HG03159 (cell line): ENCODE data around the gene CIB4.
"Not testable (repeated sequence)": the region's sequence is repeated elsewhere in the genome, so short reads cannot be mapped to it uniquely, and the experiment has no call there.

Source experiments
- ATAC-seq: cut with Tn5 transposase; IDR thresholded peaks from one replicate; pipeline ENCODE4 v1.9.1; 2021; ENCODE audit warnings: mild to moderate bottlenecking, moderate library complexity; ENCODE audit not compliant: unreplicated experiment

CIB4 gene

DNA sequence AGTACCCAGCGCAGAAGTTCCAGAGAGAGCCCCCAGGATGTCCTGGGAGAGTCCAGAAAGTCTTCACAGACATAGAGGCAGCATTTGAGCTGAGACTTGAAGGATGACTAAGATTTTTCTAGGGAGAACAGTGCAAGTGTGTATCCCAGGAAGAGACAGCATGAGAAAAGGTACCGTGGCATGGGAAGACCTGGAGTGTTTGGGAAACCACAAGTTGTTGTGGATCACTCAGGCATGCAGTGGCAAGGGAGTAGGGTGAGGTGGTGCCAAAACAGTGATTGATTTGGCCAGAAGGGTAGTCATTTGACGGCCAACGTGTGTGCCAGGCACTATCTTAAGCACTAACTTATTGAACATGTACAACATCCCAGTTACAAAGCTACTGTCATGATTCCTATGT is 26.9 kb upstream of the CIB4 start:
- no peak for ATAC-seq

DNA sequence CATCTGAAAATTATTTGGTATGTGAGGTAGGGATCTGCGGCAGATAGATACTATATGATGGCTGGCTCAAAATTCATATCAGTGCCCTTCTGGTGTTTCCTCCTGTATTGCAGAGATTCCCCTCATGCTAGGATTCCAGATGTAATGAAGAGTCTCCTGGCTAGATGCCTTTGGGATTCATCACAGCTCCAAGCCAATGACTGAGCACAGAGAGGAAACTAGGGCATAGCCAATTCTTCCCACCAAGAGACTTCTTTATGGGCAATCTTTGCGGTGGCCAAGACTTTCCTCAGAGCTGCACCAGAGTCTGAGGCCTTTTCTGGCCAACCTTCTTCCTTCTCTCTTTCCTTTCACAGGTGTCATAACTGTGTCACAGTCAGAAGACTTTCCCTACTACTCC is 25.5 kb upstream of the CIB4 start:
- no peak for ATAC-seq

DNA sequence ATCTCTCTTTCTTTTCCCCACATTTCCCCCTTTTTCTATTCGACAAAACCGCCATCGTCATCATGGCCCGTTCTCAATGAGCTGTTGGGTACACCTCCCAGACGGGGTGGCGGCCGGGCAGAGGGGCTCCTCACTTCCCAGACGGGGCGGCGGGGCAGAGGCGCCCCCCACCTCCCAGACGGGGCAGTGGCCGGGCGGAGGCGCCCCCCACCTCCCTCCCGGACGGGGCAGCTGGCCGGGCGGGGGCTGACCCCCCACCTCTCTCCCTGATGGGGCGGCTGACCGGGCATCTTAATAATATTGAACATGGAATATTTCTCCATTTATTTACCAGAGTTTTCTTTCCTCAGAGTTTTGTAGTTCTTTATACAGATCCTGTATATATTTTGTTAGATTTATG is 24.1 kb upstream of the CIB4 start:
- ATAC-seq, result not testable (repeated sequence)

DNA sequence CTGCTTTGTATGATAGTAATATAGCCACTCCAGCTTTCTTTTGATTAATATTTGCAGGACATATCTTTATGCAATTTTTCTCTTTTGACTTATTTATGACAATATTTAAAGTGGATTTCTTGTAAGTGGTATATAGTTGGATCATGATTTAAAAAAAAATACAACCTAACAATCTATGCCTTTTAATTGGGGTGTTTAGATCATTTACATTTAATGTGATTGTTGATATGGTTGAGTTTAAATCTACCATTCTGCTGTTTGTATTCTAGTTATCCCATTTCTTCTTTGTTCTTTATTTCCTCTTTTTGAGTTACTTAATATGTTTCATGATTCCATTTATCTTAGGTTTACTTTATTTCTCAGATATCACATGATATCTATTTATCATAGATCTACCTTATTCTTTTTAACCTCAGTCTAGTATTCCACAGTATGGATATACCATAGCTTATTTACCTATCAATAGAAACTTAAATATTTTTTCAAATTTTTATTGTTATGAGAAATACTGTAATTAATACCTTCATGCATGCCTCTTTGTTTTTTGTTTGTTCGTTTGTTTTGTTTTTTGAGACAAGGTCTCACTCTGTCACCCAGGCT is 19.3 kb upstream of the CIB4 start:
- ATAC-seq, result no peak

DNA sequence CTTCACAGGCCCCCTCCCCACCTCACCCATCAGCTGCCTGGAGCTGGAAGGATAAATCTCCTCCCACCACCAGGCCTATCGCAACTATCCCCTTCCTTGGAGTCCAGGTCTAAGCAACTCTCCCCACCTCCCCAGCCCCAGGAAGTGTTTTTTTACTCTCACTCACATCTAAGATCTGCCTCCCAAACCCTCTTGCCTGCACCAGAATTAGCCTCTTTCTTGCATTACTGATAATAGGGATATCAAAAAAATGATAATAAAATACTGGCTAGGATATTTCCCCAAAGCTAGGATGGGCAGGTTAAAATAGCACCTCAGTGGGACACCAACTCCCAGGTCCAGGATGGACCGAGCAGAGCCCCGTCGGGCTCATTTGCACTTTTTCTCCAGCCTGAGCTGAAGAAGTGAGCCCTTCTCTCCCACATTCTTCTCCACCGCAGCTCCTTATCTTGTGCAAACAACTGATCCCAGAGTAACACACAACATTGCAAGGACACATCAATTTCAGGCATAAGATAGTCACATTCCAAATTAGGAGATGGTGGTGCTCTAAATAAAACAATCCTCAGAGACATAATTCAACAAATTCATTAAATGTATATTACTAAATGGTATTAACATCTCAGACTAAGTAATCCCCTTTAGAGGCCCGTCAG is 17.7 kb upstream of the CIB4 start:
- no peak for ATAC-seq

DNA sequence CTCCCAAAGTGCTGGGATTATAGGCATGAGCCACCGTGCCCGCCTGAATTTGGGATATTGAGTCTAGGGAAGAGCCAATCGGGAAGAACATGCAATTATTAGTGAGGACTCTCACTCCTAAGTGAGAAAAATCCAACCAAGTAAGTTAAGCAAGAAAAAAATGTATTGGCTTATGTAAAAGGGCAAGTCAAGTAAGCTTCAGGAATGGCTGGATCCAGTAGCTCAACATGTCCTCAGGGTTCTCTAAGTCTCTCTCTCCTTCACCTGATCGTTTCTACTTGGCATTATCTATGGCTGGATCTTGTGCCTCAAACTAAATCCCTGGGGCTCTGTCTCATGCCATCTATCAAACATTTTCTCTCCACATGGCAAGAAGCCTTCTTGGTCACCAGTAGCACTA is 16.1 kb upstream of the CIB4 start:
- no peak for ATAC-seq

DNA sequence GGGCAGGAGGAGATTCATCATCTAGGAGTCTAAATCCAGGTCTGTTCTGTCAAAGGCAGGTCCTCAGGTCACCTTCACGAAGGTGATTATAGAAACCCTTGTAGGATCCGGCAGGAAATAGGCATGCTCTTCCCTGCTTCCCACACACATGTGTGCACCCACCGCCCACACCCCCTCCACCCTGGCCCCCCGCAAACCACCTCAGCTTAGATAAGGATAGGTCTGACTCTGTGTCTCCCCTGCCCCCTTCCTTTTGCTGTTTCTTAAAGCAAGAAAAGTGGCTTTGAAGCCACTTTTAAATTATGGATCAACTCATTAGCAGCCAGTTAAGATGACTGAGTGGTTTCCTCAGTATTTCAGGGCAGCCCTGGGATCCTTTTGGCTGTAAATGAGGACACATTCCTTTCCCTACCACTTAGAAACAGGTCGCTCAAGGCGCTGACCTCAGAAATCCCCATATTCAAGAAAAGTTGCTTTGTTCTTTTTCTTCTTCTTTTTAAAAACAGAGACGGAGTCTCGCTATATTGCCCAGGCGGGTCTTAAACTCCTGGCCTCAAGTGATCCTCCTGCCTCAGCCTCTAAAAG is 14.5 kb upstream of the CIB4 start:
- no peak for ATAC-seq

DNA sequence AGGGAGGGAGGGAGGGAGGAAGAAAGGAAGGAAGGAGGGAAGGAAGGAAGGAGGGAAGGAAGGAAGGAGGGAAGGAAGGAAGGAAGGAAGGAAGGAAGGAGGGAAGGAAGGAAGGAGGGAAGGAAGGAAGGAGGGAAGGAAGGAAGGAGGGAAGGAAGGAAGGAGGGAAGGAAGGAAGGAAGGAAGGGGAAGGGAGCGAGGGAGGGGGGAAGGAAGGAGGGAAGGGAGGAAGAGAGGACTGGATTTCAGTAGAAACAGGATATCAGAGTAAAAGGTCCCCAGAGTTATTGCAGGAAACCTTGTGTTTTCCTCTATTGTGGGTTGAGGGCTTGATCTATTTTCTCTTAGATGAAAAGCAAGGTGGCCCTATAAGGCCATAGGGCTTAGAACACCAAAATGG is 14.0 kb upstream of the CIB4 start:
- not testable (repeated sequence) for ATAC-seq

DNA sequence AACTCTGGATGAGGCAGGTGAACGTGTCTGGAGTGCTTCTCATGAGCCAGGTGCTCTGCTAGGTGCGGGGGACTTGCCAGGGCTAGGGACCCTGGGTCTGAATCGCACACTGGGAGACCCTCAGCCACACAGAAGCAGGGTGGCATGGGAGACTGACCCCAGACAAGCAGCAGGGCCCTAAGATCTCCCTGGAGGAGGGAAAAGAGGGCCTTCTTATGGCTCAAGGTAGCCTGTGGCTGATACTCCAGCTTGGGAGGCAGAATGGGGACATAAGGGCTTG is 12.8 kb upstream of the CIB4 start:
- no peak for ATAC-seq

DNA sequence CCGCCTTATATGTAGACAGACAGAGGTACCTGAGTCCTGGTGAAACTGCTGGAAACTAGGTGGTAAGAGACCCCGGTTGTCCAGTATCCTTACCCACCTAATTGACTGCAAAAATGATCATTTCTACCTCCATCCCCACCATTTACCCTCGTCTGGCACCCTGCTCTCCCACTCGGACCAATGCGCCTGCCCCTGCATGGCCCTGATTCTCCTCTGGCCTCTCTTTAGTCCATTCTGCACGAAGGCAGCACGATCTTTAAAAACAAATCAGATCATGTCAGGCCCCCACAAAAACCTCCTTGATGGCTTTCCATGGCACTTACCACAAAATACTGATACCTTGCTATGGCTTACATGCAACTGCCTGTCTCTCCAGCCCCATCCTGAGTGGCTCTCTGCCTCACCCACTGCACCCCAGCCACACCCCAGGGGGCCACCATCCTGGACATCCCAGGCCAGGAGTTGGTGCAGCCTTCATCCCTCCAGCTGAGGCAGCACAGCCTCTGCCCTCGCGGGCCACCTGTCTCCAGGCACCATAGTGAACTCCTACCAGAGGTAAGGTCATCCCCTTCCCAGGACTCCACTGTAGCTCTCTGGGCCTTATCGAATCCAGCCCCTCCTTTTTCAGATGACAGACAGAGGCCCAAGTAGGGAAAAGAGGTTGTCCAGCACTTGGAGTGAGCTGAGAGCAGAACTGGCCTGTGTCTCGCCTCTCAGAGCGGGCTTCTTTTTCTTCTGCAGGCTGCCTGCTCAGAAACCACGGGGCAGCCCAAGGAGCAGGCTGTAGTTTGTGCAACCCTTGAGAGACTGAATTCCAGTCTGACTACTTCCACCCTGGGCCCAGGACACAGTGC is 12.3 kb upstream of the CIB4 start:
- ATAC-seq, result no peak

DNA sequence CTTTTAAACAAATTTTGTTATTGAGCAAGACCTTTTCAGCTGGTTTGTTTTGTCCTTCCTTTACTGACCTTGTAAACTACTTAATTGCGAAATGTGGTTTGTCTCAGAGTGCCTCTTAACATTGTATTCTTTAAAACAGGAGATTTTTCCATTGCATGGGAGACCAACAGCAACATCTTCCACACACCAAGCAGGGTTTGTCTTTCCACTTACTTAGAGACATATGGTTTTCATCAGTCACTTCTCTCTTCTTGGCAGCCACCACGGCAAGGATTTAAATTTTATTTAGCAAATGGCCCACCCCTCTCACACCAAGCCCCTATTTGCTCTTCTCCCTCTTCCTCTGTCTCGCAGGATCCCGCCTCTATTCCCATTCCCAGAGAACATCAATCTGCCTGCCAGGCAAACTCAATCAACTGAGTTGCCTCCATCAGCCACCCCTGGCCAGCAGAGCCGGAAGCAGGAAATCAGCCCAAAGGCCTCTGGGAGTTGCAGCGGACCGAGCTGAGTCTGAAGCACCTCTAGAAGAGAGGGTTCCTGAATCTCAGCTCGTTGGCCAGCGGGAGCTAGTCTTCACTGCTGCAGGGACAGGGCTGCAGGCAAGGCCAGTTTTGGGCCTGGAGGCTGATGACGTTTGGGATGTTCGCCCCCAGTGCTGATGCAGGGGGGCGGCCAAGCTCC is 11.3 kb upstream of the CIB4 start:
- ATAC-seq, result no peak

DNA sequence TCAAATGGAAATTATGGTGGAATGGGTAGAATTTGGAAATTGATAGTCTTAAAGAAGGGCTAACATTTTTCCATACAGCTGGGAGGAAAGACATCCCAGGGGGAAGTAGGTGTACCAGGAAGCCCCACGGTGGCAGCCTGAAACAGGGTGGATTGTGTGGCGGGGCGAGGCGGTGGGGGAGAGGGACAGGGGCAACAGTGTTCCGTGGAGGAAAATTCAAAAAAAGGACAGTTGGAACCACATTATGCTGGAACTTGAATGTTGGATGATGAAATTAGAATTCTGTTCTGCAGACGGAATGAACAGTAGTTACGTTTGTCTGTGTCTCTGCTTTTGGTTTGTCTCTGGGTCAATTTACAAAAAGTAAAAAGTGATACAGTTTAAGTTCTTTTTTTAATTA is 10.6 kb upstream of the CIB4 start:
- no peak for ATAC-seq

DNA sequence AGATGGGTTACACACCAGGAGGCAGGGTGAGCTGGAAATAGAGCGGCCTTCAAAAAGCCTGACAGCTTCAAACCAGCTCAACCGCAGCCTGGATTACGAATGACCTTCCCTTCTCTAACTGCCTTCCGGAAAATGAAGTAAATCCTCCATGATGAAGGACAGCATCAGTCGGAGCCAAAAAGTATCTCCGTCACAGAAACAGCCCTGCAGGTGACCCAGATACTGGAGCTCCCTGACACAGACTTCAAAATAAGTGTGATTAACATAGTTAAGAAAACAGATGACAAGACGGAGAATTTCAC is 10.3 kb upstream of the CIB4 start:
- no peak for ATAC-seq

DNA sequence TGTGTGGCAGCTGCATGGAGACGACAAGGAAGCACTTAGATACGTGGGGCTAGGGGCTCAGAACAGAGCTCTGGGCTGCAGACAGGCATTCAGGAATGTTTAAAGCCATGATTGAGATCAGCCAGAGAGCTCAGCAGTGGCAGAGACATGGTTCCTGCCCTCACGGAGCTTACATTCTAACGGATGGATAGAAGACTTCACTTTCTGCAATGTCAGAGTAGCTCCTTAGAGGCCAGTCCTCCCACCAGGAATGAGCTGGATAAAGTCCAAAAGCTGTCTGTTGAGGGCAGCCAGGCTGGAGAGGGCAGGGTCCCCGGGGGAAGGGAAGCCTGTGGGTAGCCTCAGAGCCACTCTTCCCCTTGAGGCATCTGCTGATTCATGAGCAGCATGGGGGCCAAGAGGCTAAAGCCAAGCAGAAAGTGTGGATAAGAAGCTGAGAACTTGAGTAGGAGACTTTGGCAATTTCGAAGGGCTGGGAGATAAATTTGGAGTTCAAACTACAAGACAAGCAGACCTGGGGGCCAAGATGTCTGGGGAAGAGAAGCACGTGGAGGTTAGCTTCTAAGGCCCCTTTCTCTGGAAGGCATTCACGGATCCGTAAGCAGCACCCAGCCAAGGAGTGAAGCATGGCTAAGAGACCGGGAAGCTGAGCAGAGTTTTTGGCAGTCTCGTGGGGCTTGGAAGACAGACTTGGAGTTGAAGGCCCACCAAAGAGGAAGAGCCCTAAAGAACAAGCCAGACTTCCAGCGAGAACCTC is 9.7 kb upstream of the CIB4 start:
- no peak for ATAC-seq

DNA sequence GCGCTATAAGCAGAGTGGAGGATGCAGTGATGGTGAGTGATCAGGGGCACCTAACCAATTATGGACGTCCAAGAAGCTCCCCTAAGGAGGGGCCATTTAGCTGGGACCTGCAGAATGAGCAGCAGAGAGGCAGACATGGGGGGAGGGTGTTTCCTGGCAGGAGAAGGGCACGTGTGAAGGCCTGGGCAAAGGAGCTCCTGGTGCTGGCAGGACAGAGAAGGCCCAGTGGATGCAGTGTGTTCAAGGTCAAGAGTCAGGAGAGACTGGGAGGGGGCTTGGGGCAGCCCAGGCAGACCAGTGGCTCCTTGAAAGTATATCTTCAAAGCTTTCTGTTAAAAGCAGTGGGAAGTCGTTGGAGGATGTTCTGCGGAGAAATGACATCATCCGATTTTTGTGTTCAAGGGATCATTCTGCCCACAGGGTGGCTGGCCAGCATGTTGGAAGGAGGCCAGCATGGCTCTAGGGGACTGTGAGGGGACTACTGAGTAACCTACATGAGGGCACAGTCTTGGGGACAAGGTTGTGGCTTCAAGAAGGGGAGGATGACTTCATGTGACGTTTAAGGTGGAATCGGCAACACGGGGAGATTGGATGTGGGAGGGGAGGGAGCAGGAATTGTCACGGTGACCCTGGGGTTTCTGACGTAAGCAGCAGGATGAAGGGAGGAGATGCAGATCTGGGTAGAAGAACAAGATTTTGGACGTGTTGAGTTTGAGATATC is 9.0 kb upstream of the CIB4 start:
- no peak for ATAC-seq

DNA sequence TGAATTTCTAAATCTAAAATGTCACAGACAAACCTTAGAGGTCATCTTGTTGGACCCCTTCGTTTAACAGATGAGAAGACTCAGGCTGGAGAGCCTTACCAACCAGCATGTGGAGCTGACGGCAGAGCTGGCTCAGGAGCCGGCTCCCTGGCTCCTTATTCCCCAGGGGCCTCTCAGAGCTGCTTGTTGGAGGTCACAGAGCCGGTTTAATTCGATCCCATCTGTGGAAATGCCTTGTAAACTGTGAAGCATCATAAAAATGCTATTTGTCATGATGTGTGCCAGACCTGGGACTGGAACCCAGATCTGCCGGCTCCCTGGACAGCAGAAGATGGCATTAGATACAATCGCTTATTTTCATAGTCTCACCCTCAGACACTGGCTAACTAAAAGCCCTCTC is 8.2 kb upstream of the CIB4 start:
- no peak for ATAC-seq

DNA sequence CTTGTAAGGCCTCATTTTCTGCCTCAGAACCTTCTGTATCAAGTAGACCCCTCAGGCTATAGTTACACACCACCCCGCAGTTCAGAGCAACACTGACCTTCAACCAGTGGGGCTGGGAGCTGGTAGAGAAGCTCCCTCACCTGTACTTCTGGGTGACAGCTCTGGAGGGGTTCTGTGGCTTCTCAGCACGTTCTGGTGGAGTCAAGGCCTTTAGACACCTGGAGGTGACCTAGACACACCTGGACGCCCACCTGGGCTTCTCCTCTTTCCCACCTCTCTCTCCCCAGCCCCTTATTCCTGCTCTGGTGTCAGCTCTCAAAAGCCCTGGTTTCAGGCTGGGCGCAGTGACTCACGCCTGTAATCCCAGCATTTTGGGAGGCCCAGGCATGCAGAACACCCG is 7.3 kb upstream of the CIB4 start:
- no peak for ATAC-seq

DNA sequence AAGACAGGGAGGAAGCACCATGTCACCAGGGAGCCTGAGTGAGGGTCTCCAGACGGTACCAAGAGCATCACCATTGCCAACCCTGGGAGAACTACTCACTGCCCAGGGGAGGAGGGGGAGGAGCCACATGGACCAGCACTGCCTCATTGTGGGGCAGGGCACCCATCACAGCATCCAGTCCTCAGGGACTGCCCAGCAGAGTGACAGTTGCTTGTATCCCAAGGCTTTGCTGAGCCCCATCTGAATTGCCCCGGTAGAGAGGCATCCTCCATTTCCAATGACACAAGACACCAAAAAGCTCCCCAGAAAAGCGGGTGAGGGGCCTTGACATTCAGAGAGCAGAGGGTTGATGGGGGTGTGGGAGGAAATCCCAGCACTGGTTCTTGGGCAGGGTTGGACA is 6.8 kb upstream of the CIB4 start:
- ATAC-seq, result no peak

DNA sequence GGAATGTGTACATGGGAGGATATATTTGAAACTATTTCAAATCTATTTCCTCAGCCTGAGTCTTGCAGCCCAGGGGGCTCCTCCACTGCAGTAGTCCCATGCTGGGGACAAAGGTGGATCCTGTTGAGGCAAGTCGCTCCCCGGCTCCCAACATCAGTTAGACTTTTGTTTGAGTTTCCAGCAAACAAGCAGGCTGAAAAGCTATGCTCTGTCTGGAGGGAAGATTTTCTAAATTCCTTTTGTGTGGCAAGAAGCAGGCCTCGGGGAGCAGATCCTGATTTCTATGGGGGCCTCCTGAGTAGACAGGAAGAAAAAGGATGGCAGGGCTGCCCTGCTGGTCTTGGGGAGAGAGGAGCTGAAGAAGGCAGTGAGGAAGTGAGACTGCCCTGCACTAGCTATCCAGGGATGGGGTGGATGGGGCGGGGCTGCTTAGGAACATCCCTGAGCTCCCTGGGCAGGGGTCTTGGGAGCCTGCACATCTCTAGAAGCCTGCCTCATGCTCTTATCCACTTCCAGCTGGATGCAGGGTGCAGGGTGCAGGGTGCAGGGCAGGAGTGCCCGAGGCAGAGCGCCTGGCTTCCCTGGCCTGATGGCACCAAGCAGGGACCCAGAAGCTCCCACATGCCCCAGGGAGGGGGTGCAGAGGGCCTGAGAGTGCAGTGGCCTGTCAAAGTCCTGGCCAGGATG is 6.0 kb upstream of the CIB4 start:
- no peak for ATAC-seq

DNA sequence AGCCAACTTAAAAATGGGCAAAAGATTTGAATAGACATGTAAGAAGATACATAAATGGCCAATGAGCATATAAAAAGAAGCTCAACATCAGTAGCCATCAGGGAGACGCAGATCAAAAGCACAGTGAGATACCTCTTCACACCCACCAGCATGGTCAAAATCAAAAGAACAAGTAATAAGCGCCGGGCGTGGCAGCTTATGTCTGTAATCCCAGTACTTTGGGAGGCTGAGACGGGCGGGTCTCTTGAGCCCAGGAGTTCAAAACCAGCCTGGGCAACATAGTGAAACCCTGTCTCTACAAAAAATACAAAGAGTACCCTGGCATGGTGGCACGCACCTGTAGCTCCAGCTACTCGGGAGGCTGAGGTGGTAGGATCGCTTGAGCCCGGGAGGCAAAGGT is 4.6 kb upstream of the CIB4 start:
- ATAC-seq, result no peak
